PC-9 (cell line): ENCODE results near the gene VSIG10L. TPM values are rescaled to one million over a fixed set of nuclear protein-coding genes. Genes with fewer than 3 reads are reported as not detected.

Experiments
- Bru-seq: library from RNA; stranded (reverse); fragments of 400-500 nt; gene quantifications from one replicate; lab custom pipeline; 2021; lab: Mats Ljungman, UMichigan
- BruChase-seq, 2 experiments: library from RNA; stranded (reverse); fragments of 400-500 nt; gene quantifications; one replicate each; lab custom pipeline; 2021; lab: Mats Ljungman, UMichigan
- BruUV-seq: library from RNA; stranded (reverse); fragments of 400-500 nt; replicated peaks from 2 replicates; lab custom pipeline; 2021; lab: Mats Ljungman, UMichigan
- CTCF ChIA-PET: fragments of 300-600 bp; sonication (Branson Sonifier 250); formaldehyde crosslinking; loops from one replicate; lab custom pipeline; 2022; ENCODE audit warnings: antibody characterized with exemption; lab: Charles Lee
- POLR2A ChIA-PET: fragments of 300-600 bp; sonication (Branson Sonifier 250); formaldehyde crosslinking; loops from one replicate; lab custom pipeline; 2022; ENCODE audit warnings: antibody characterized with exemption; ENCODE audit not compliant: unreplicated experiment; lab: Charles Lee
- DNase-seq, 2 experiments: peaks; one replicate each; pipeline versions ENCODE4 v3.0.0 to v3.0.0-alpha.2; 2015 to 2022; ENCODE audit warnings: mixed read lengths in 1 of 2
- H2AFZ ChIP-seq: fragments of 200-600 bp; sonication (generic); 2 replicates; pipeline ENCODE4 v1.8.1; 2017; ENCODE audit warnings: antibody characterized with exemption
- H3F3A ChIP-seq: fragments of 200-600 bp; sonication (generic); 2 replicates; pipeline ENCODE4 v1.8.1; 2017; ENCODE audit warnings: antibody characterized with exemption, mild to moderate bottlenecking, low read depth; ENCODE audit not compliant: insufficient read depth
- H3K27ac ChIP-seq: fragments of 200-600 bp; sonication (generic); 2 replicates; pipeline ENCODE4 v1.6.1; 2016; ENCODE audit warnings: mixed run types
- H3K27me3 ChIP-seq: fragments of 200-600 bp; sonication (generic); 2 replicates; pipeline ENCODE4 v1.6.1; 2016; ENCODE audit warnings: low read depth, mixed run types; ENCODE audit not compliant: insufficient read depth
- H3K36me3 ChIP-seq: fragments of 200-600 bp; sonication (generic); 2 replicates; pipeline ENCODE4 v1.6.1; 2016; ENCODE audit warnings: low read depth, mixed run types
- H3K4me1 ChIP-seq: fragments of 200-600 bp; sonication (generic); replicated peaks from 2 replicates; pipeline ENCODE4 v1.6.1; 2016; ENCODE audit warnings: mixed run types; ENCODE audit not compliant: insufficient read depth
- H3K4me2 ChIP-seq: fragments of 200-600 bp; sonication (generic); 2 replicates; pipeline ENCODE4 v1.6.1; 2017; ENCODE audit warnings: mixed run types
- H3K4me3 ChIP-seq: fragments of 200-600 bp; sonication (generic); 2 replicates; pipeline ENCODE4 v1.6.1; 2016; ENCODE audit warnings: mixed run types
- H3K79me2 ChIP-seq: fragments of 200-600 bp; sonication (generic); 2 replicates; pipeline ENCODE4 v1.6.1; 2017; ENCODE audit warnings: low read depth, mixed run types
- H3K9me2 ChIP-seq: fragments of 200-600 bp; sonication (generic); 2 replicates; pipeline ENCODE4 v1.8.1; 2017; ENCODE audit warnings: mild to moderate bottlenecking; ENCODE audit not compliant: insufficient read depth
- H3K9me3 ChIP-seq: fragments of 200-600 bp; sonication (generic); 2 replicates; pipeline ENCODE4 v1.8.1; 2016; ENCODE audit warnings: low read depth; ENCODE audit not compliant: insufficient read depth
- H4K20me1 ChIP-seq: fragments of 200-600 bp; sonication (generic); 2 replicates; pipeline ENCODE4 v1.8.1; 2017; ENCODE audit not compliant: insufficient read depth
- CTCF ChIP-seq: fragments of 200-600 bp; sonication (generic); conservative IDR thresholded peaks from 2 replicates; pipeline ENCODE4 v1.6.1; 2017; ENCODE audit warnings: mixed run types, antibody characterized with exemption, mild to moderate bottlenecking, moderate library complexity
- EZH2 ChIP-seq: fragments of 200-600 bp; sonication (generic); IDR thresholded peaks from 2 replicates; pipeline ENCODE4 v1.8.0; 2017; ENCODE audit warnings: antibody characterized with exemption, low read depth
- intact Hi-C: fragments of 100-400 bp; cut with micrococcal nuclease; formaldehyde crosslinking; loops from one replicate; pipeline ENCODE4 v1.10.0; 2022; ENCODE audit not compliant: unreplicated experiment
- long read RNA-seq: library from polyadenylated mRNA; stranded (forward); transcript quantifications from one replicate; pipeline ENCODE4 v2.0.0, GENCODE V29; 2022
- total RNA-seq: library from RNA; stranded (reverse); gene quantifications from 2 replicates; pipeline ENCODE4 v1.2.3, GENCODE V29; 2021

The VSIG10L gene
- total RNA-seq (2.3 and 2.8 TPM in 2 replicates), Bru-seq, nascent RNA (percentile 35 among the genes with signal in this experiment), BruChase-seq, experiment 1, labeled RNA remaining after a 2-hour chase (percentile 34 among the genes with signal in this experiment), BruChase-seq, experiment 2, labeled RNA remaining after a 6-hour chase (percentile 45 among the genes with signal in this experiment)
- long read RNA-seq, partial matches to known transcripts: 4 of 5 reads
- long read RNA-seq, other reads (novel, unspliced or antisense): 0 of 5 reads

GRCh38 chr19:51341976-51342580, at the start of gene VSIG10L:
TSS of gene VSIG10L (minus strand) at chr19:51342139. CDS start at chr19:51342124, 15 bp downstream.
- Histone ChIP-seq H4K20me1 (no peaks in the 10 kb centered on the region), H3K4me3 (no peak within 1 kb of the TSS), H3K27me3 (no peaks in the 10 kb centered on the region), H3K4me2 (peak within 1 kb of the TSS; percentile 29), H3K36me3 (no peaks in the 10 kb centered on the region), H2AFZ (no peak within 1 kb of the TSS), H3K9me2 (no peaks in the 10 kb centered on the region), H3K9me3 (no peaks in the 10 kb centered on the region), H3K4me1 (peaks cover 21% of the 10 kb centered on the region), H3K79me2 (no peaks in the 10 kb centered on the region), H3F3A (peaks cover 29% of the 10 kb centered on the region), H3K27ac (no peak within 1 kb of the TSS)
- no TSS peak for BruUV-seq
- peak; percentile 51 to 56 for DNase-seq
- intact Hi-C loops: no loop called here
- ChIA-PET POLR2A (interaction anchor here (0.5 kb wide), 1 partner anchor 324 kb away, joined by 14 read pairs; no protein-coding TSS in a partner anchor), CTCF (interaction anchor here (0.6 to 1.0 kb wide), 2 partner anchors 9 to 57 kb away, joined by 3 to 4 read pairs; no protein-coding TSS in a partner anchor)
- TF ChIP-seq EZH2 (no peak), CTCF (no peak)

GRCh38 chr19:51391073-51391611, 49.2 kb upstream of the VSIG10L start:
- no peak overlapping the region for H3K4me3 ChIP-seq
- TF ChIP-seq CTCF: no peak
- no peak for TF ChIP-seq EZH2
- no peak overlapping the region for H3K4me2 ChIP-seq
- H3K9me2 ChIP-seq: no peaks in the 10 kb centered on the region
- intact Hi-C loops: no loop called here
- H3K27ac ChIP-seq: no peak overlapping the region
- H2AFZ ChIP-seq: no peak overlapping the region
- H3K9me3 ChIP-seq: no peaks in the 10 kb centered on the region
- ChIA-PET CTCF (no interaction called here), POLR2A (no interaction called here)
- peaks cover 7% of the 10 kb centered on the region; the same call in 1 of the 2 replicates for H3K79me2 ChIP-seq
- H4K20me1 ChIP-seq: no peaks in the 10 kb centered on the region
- no TSS peak for BruUV-seq
- no peaks in the 10 kb centered on the region for H3K36me3 ChIP-seq
- peaks cover 10% of the 10 kb centered on the region for H3K4me1 ChIP-seq
- no peak for DNase-seq
- H3K27me3 ChIP-seq: no peaks in the 10 kb centered on the region
- peaks cover 5% of the 10 kb centered on the region for H3F3A ChIP-seq

GRCh38 chr19:51389143-51389542, 47.2 kb upstream of the VSIG10L start:
- Histone ChIP-seq H3K36me3 (no peaks in the 10 kb centered on the region), H4K20me1 (no peaks in the 10 kb centered on the region), H3K4me3 (no peak overlapping the region), H3K27me3 (no peaks in the 10 kb centered on the region), H3K9me2 (no peaks in the 10 kb centered on the region), H3K4me2 (no peak overlapping the region), H3K27ac (no peak overlapping the region), H2AFZ (no peak overlapping the region), H3K79me2 (no peaks in the 10 kb centered on the region), H3K9me3 (no peaks in the 10 kb centered on the region), H3F3A (peaks cover 5% of the 10 kb centered on the region), H3K4me1 (no peaks in the 10 kb centered on the region)
- TF ChIP-seq CTCF (no peak), EZH2 (no peak)
- ChIA-PET POLR2A (no interaction called here), CTCF (no interaction called here)
- intact Hi-C loops: no loop called here
- BruUV-seq: no TSS peak
- DNase-seq: no peak
